ENCODE results near the gene POLN. TPM values are rescaled to one million over a fixed set of nuclear protein-coding genes. Genes with fewer than 3 reads are reported as not detected.

Gene POLN
- total and polyA plus RNA-seq, 2 of the 4 experiments (the other 2 are of a cell fraction): 0.63 to 0.72 TPM

DNA sequence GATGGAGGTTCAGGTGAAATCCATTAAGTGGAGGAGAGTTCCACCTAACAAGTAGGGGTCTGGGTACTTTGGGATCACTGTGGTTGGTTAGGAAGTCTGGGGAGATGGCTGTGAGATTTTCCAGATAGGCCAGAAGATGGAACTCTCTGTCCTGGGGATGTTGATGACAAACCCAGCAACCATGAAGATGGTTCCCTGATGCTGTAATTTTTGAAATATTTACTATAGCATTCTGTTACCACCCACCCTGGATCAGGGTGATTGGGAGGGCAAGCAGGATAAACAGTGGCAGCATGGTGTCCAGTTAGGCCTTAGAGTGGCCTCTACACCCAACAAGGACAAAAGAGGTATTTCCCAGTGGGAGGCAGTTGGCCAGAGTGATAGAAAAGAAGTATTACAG, 217.2 kb downstream of the POLN start:
- no peaks in the 10 kb centered on the region; the same call in 1 of the 2 replicates for H3K4me1 ChIP-seq (ENCODE audit: control insufficient read depth, insufficient read depth, low read length)
- CTCF ChIA-PET: no interaction called here
- no peak overlapping the region for H3K18ac ChIP-seq (ENCODE audit: low read depth, low read length)
- dilution Hi-C loops (cut with HindIII; ENCODE audit: low sequenced_read_pairs, unreplicated experiment) (no loop called here), in situ Hi-C loops (cut with MboI; ENCODE audit: low sequenced_read_pairs) (no loop called here), intact Hi-C loops (cut with micrococcal nuclease) (no loop called here)
- peak overlapping the region; percentile 43 for H2AFZ ChIP-seq (replicated peaks; ENCODE audit: low read length, poor library complexity)
- H2AK5ac ChIP-seq (ENCODE audit: low read depth, low read length): no peak overlapping the region
- no peak for TF ChIP-seq CTCF (conservative IDR thresholded peaks at IDR 0.05; ENCODE audit: low read depth, low read length)
- TF ChIP-seq CEBPB (IDR thresholded peaks at IDR 0.05; ENCODE audit: low read depth, low read length): no peak
- no peak overlapping the region for H2BK20ac ChIP-seq (ENCODE audit: low read depth, low read length)
- POLR2A ChIA-PET (ENCODE audit: unreplicated experiment): no interaction called here
- no peak overlapping the region for H2BK5ac ChIP-seq (ENCODE audit: low read depth, low read length, poor library complexity, severe bottlenecking)
- H3K56ac ChIP-seq (ENCODE audit: extremely low read depth, insufficient read depth, low read length): no peak overlapping the region
- H3K4me3 ChIP-seq (ENCODE audit: insufficient read depth, low read depth, low read length): no peak overlapping the region
- no peak overlapping the region for H4K8ac ChIP-seq (ENCODE audit: low read depth in 2 of 2, low read length in 2 of 2)
- no peak overlapping the region for H2AK9ac ChIP-seq (replicated peaks; ENCODE audit: low read depth, low read length, poor library complexity)
- H3K14ac ChIP-seq (replicated peaks; ENCODE audit: low read depth, low read length): no peak overlapping the region
- H2BK120ac ChIP-seq (ENCODE audit: low read depth, low read length): no peak overlapping the region
- H3K4me2 ChIP-seq (ENCODE audit: low read depth, low read length): no peak overlapping the region
- ATAC-seq (ENCODE audit: low read depth) (peak; percentile 61), DNase-seq (no peak)
- H3K27me3 ChIP-seq (ENCODE audit: control insufficient read depth, insufficient read depth, low read length): peaks cover 35% of the 10 kb centered on the region
- no TSS peak for BruUV-seq (replicated peaks)
- H4K20me1 ChIP-seq (ENCODE audit: insufficient read depth, low read length): no peaks in the 10 kb centered on the region
- no peaks in the 10 kb centered on the region for H3K9me1 ChIP-seq (ENCODE audit: insufficient read depth, low read length)
- no peak overlapping the region for H3K23ac ChIP-seq (ENCODE audit: low read depth, low read length)
- no peak overlapping the region for H4K91ac ChIP-seq (ENCODE audit: insufficient read depth, low read depth, low read length)
- no peaks in the 10 kb centered on the region for H3K79me1 ChIP-seq (ENCODE audit: low read depth in 1 of 2, low read length in 2 of 2)
- H2BK15ac ChIP-seq (ENCODE audit: low read depth, low read length): no peak overlapping the region
- H3K4ac ChIP-seq (ENCODE audit: low read depth, low read length): no peak overlapping the region
- no peak overlapping the region for H3K27ac ChIP-seq (ENCODE audit: insufficient read depth, low read length)
- H3K9ac ChIP-seq (ENCODE audit: low read depth, low read length): no peak overlapping the region
- no peak overlapping the region for H4K5ac ChIP-seq (ENCODE audit: low read depth, low read length)
- no peaks in the 10 kb centered on the region for H3K36me3 ChIP-seq (ENCODE audit: control insufficient read depth, insufficient read depth, low read length)
- peaks cover 5% of the 10 kb centered on the region; the same call in 1 of the 2 replicates for H3K9me3 ChIP-seq (ENCODE audit: control insufficient read depth, insufficient read depth, low read length)

Small RNAs within 50 kb of the gene (microRNA-seq; reads per million reads assigned to microRNA genes)
- gene COX6B1P5 (ENCODE audit: insufficient read depth, insufficient read length): not detected

Small RNAs within 50 kb of the gene (small RNA-seq; reads per million reads assigned to genes)
- 0 reads per million in 5 experiments for gene COX6B1P5

Other genes starting within 250 kb of the POLN start
- gene NELFA, start 233.1 kb downstream of the POLN start, total RNA-seq (2012; rRNA removed): 4.3 and 5.8 TPM in 2 replicates
- 21.9 and 23.4 TPM in 2 replicates for gene NELFA, start 233.1 kb downstream of the POLN start, polyA plus RNA-seq (2012; rRNA removed)
- not detected in 2 replicates for gene NAT8L, start 182.8 kb downstream of the POLN start, total RNA-seq (2012; rRNA removed)
- 0.04 and 0.05 TPM in 2 replicates for gene NAT8L, start 182.8 kb downstream of the POLN start, polyA plus RNA-seq (2012; rRNA removed)
- gene HAUS3, start within 50 bp of the POLN start, total RNA-seq (2012; rRNA removed): 4.3 and 6.9 TPM in 2 replicates
- gene HAUS3, start within 50 bp of the POLN start, polyA plus RNA-seq (2012; rRNA removed): 3.6 and 4.8 TPM in 2 replicates
- 22.8 and 25.6 TPM in 2 replicates for gene MXD4, start 20.0 kb upstream of the POLN start, total RNA-seq (2012; rRNA removed)
- 54.4 and 63.6 TPM in 2 replicates for gene MXD4, start 20.0 kb upstream of the POLN start, polyA plus RNA-seq (2012; rRNA removed)
- 0.36 and 0.56 TPM in 2 replicates for gene ZFYVE28, start 176.5 kb upstream of the POLN start, total RNA-seq (2012; rRNA removed)
- 1.2 and 1.4 TPM in 2 replicates for gene ZFYVE28, start 176.5 kb upstream of the POLN start, polyA plus RNA-seq (2012; rRNA removed)
- not detected in 2 replicates for gene CFAP99, start 176.8 kb upstream of the POLN start, total RNA-seq (2012; rRNA removed)
- not detected in 2 replicates for gene CFAP99, start 176.8 kb upstream of the POLN start, polyA plus RNA-seq (2012; rRNA removed)
- gene RNF4, start 227.0 kb upstream of the POLN start, total RNA-seq (2012; rRNA removed): 63.8 and 64.4 TPM in 2 replicates
- gene RNF4, start 227.0 kb upstream of the POLN start, polyA plus RNA-seq (2012; rRNA removed): 70.1 and 73.8 TPM in 2 replicates

Data from IMR-90 (cell line).